Stimulated activated CD4-positive, alpha-beta T cell treated with anti-CD3 and anti-CD28 coated beads, Interleukin-1b, Interleukin-23, amount 100 ng/mL, for 24 hours (primary cell): Measurements from ENCODE around the gene TEX12.
"Not testable (repeated sequence)": the region's sequence is repeated elsewhere in the genome, so short reads cannot be mapped to it uniquely, and the experiment has no call there.

Experiments
- DNase-seq, 4 experiments: peaks; one replicate each; pipeline ENCODE4 v3.0.0-alpha.2; 2020; ENCODE audit warnings: low read depth in 4 of 4, low spot score in 1 of 4

TEX12 gene

GRCh38 chr11:112163875-112164685 is 3.1 kb upstream of the TEX12 start, which contains the start of gene IL18:
IL18 (minus strand) TSS chr11:112164094; CDS start chr11:112155053, 9,041 bp downstream.
- DNase-seq = no peak

- DNase-seq = no peak
These were observed 2.1 kb upstream of the TEX12 start for GRCh38 chr11:112165049-112165448.

- no peak for DNase-seq
These were observed 610 bp upstream of the TEX12 start for GRCh38 chr11:112166562-112166961.

GRCh38 chr11:112172362-112172994 is 5.3 kb downstream of the TEX12 start:
- DNase-seq = no peak

- no peak for DNase-seq
These were observed 6.0 kb downstream of the TEX12 start for GRCh38 chr11:112173152-112173551.

GRCh38 chr11:112174789-112175598 is 7.8 kb downstream of the TEX12 start, which contains the start of gene BCO2:
BCO2 (plus strand) TSS chr11:112175512; CDS start chr11:112175602, 90 bp downstream.
- peak in 2 of 4 experiments; percentile 5 to 15 for DNase-seq

GRCh38 chr11:112175599-112175952 is 8.4 kb downstream of the TEX12 start:
- DNase-seq = no peak

GRCh38 chr11:112176077-112176476 is 8.9 kb downstream of the TEX12 start:
- DNase-seq = no peak

GRCh38 chr11:112177589-112177988 is 10.4 kb downstream of the TEX12 start:
- DNase-seq = no peak

GRCh38 chr11:112178428-112178827 is 11.3 kb downstream of the TEX12 start:
- DNase-seq = no peak

- DNase-seq = no peak
These were observed 11.8 kb downstream of the TEX12 start for GRCh38 chr11:112178936-112179335.

GRCh38 chr11:112179601-112180000 is 12.4 kb downstream of the TEX12 start:
- DNase-seq = no peak

GRCh38 chr11:112182867-112183266 is 15.7 kb downstream of the TEX12 start:
- no peak for DNase-seq

- DNase-seq = no peak
These were observed 18.7 kb downstream of the TEX12 start for GRCh38 chr11:112185883-112186282.

- DNase-seq = no peak
These were observed 19.1 kb downstream of the TEX12 start for GRCh38 chr11:112186304-112186703.

- DNase-seq = not testable (repeated sequence)
These were observed 27.9 kb downstream of the TEX12 start for GRCh38 chr11:112195113-112195512.

- DNase-seq = no peak
These were observed 28.8 kb downstream of the TEX12 start for GRCh38 chr11:112195951-112196351.

- DNase-seq = no peak
These were observed 29.4 kb downstream of the TEX12 start for GRCh38 chr11:112196519-112197087.

- not testable (repeated sequence) for DNase-seq
These were observed 31.9 kb downstream of the TEX12 start for GRCh38 chr11:112199101-112199500.

GRCh38 chr11:112200252-112200651 is 33.1 kb downstream of the TEX12 start:
- DNase-seq = no peak

- DNase-seq = no peak
These were observed 38.9 kb downstream of the TEX12 start for GRCh38 chr11:112206071-112206470.
